Coronary artery (tissue), 2 donors: Measurements from ENCODE around the gene SLC2A6.

ENCODE experiments used
- DNase-seq: peaks from one replicate; pipeline ENCODE4 v3.0.0-alpha.2; 2017; ENCODE audit warnings: low spot score
- H3K27ac ChIP-seq, 2 donors: fragments of 200-600 bp; sonication (generic); one replicate each; pipeline ENCODE4 v1.5.1; 2016 to 2019
- H3K4me3 ChIP-seq: fragments of 200-600 bp; sonication (generic); 2 replicates; pipeline ENCODE4 v1.5.1; 2016; ENCODE audit warnings: mild to moderate bottlenecking, moderate library complexity
- CTCF ChIP-seq: fragments of 200-600 bp; sonication (generic); IDR thresholded peaks from one replicate; pipeline ENCODE4 v1.5.1; 2019; ENCODE audit warnings: antibody characterized with exemption

Gene SLC2A6

GRCh38 chr9:133449760-133450159, 29.1 kb downstream of the SLC2A6 start:
- H3K4me3 ChIP-seq = no peak overlapping the region

GRCh38 chr9:133448487-133448972, 30.4 kb downstream of the SLC2A6 start:
- no peak for DNase-seq
- H3K27ac ChIP-seq = no peak overlapping the region
- no peak for TF ChIP-seq CTCF
- H3K4me3 ChIP-seq = no peak overlapping the region

More at GRCh38 chr9:133449760-133450159, 29.1 kb downstream of the SLC2A6 start:
- no peak overlapping the region for H3K27ac ChIP-seq
- no peak for TF ChIP-seq CTCF
- no peak for DNase-seq

GRCh38 chr9:133445293-133445969, 33.5 kb downstream of the SLC2A6 start:
- DNase-seq = no peak
- Histone ChIP-seq H3K27ac (no peak overlapping the region), H3K4me3 (no peak overlapping the region)
- TF ChIP-seq CTCF = no peak

GRCh38 chr9:133443982-133444381, 34.9 kb downstream of the SLC2A6 start:
- TF ChIP-seq CTCF = no peak
- Histone ChIP-seq H3K4me3 (no peak overlapping the region), H3K27ac (no peak overlapping the region)
- no peak for DNase-seq

GRCh38 chr9:133443248-133443647, 35.7 kb downstream of the SLC2A6 start:
- Histone ChIP-seq H3K27ac (no peak overlapping the region), H3K4me3 (no peak overlapping the region)
- no peak for TF ChIP-seq CTCF
- DNase-seq = no peak

GRCh38 chr9:133441571-133441970, 37.3 kb downstream of the SLC2A6 start:
- DNase-seq = no peak
- TF ChIP-seq CTCF = no peak
- no peak overlapping the region for H3K4me3 ChIP-seq
- no peak overlapping the region for H3K27ac ChIP-seq

- no peak for DNase-seq
- Histone ChIP-seq H3K4me3 (no peak overlapping the region), H3K27ac (no peak overlapping the region)
- no peak for TF ChIP-seq CTCF
These were observed 38.0 kb downstream of the SLC2A6 start for GRCh38 chr9:133440874-133441273.
